ENCODE data around the gene MIAT. TPM values are rescaled to one million over a fixed set of nuclear protein-coding genes. Genes with fewer than 3 reads are reported as not detected.

Gene MIAT
- total RNA-seq, 1 donor = 1.3 TPM

DNA sequence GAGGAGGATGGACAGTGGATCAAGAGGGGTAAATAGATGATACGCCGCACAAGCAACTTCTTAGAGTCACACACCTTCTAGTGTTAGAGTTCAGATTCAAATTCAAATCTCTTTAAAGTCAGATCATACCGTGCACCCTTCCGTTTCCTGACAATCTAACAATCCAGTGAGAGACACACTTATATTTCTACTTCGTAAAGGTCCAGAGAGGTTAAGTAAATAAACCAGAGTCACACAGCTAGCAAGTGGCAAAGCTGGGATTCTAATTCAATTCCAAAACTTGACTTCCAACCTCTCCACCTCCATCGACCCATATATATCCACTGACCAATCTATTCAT lies 34.0 kb downstream of the MIAT start:
- no peak overlapping the region for H3K4me3 ChIP-seq (ENCODE audit: low read depth, low read length)
- TF ChIP-seq, protein P1, sequence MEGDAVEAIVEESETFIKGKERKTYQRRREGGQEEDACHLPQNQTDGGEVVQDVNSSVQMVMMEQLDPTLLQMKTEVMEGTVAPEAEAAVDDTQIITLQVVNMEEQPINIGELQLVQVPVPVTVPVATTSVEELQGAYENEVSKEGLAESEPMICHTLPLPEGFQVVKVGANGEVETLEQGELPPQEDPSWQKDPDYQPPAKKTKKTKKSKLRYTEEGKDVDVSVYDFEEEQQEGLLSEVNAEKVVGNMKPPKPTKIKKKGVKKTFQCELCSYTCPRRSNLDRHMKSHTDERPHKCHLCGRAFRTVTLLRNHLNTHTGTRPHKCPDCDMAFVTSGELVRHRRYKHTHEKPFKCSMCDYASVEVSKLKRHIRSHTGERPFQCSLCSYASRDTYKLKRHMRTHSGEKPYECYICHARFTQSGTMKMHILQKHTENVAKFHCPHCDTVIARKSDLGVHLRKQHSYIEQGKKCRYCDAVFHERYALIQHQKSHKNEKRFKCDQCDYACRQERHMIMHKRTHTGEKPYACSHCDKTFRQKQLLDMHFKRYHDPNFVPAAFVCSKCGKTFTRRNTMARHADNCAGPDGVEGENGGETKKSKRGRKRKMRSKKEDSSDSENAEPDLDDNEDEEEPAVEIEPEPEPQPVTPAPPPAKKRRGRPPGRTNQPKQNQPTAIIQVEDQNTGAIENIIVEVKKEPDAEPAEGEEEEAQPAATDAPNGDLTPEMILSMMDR (IDR thresholded peaks at IDR 0.05; ENCODE audit: insufficient read depth, low read depth, low read length) = no peak
- no peak for DNase-seq (ENCODE audit: low read depth)

DNA sequence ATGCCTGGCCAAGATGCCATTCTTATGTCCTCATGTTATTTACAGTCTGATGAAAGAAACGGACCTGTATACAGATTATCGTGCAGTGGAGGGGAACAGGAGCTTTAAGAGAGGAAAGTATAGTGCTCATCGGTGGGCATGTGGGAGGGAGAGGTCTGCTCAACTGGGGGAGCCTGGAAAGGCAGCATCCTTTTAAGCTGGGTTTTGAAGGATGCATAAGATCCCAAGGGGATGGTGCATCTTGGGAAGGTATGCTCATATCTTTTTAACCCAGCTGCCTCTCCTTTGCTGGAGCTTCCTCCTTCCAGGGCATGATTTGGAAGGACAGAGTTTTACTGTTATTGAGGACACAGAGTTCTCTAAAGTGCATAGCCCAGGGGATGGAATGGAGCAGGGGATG lies 34.8 kb downstream of the MIAT start:
- no peak for DNase-seq (ENCODE audit: low read depth)
- TF ChIP-seq, protein P1 (IDR thresholded peaks at IDR 0.05; ENCODE audit: insufficient read depth, low read depth, low read length) = no peak
- H3K4me3 ChIP-seq (ENCODE audit: low read depth, low read length) = no peak overlapping the region

- no peak overlapping the region for H3K4me3 ChIP-seq (ENCODE audit: low read depth, low read length)
- TF ChIP-seq, protein P1 (IDR thresholded peaks at IDR 0.05; ENCODE audit: insufficient read depth, low read depth, low read length) = no peak
- DNase-seq (ENCODE audit: low read depth) = no peak
Observed at GRCh38 chr22:26697151-26697550, 39.8 kb downstream of the MIAT start.

GRCh38 chr22:26700462-26700861 lies 43.1 kb downstream of the MIAT start:
- no peak overlapping the region for H3K4me3 ChIP-seq (ENCODE audit: low read depth, low read length)
- TF ChIP-seq, protein P1 (IDR thresholded peaks at IDR 0.05; ENCODE audit: insufficient read depth, low read depth, low read length) = no peak
- no peak for DNase-seq (ENCODE audit: low read depth)

GRCh38 chr22:26700886-26701285 lies 43.5 kb downstream of the MIAT start:
- TF ChIP-seq, protein P1 (IDR thresholded peaks at IDR 0.05; ENCODE audit: insufficient read depth, low read depth, low read length) = no peak
- DNase-seq (ENCODE audit: low read depth) = no peak
- H3K4me3 ChIP-seq (ENCODE audit: low read depth, low read length) = no peak overlapping the region

- DNase-seq (ENCODE audit: low read depth) = no peak
- TF ChIP-seq, protein P1 (IDR thresholded peaks at IDR 0.05; ENCODE audit: insufficient read depth, low read depth, low read length) = no peak
- no peak overlapping the region for H3K4me3 ChIP-seq (ENCODE audit: low read depth, low read length)
Observed at GRCh38 chr22:26701323-26701722, 43.9 kb downstream of the MIAT start.

Data from fibroblast of villous mesenchyme (primary cell).